B cell (primary cell): ENCODE results near the gene CAPG. TPM values are rescaled to one million over a fixed set of nuclear protein-coding genes. Genes with fewer than 3 reads are reported as not detected.
A peak's percentile ranks its signal among the peaks of the same experiment; 100 is the strongest.

ENCODE experiments used
- ATAC-seq: fragments of 200-7000 bp; cut with Tn5 transposase; one replicate; pipeline ENCODE4 v1.10.0; 2021; ENCODE audit warnings: low read depth, mild to moderate bottlenecking, moderate number of reproducible peaks, moderate library complexity
- CTCF ChIA-PET: fragments of 350-600 bp; sonication (Branson Sonifier 250); formaldehyde crosslinking; loops from one replicate; lab custom pipeline; 2021; ENCODE audit warnings: antibody characterized with exemption, inconsistent platforms; lab: Charles Lee
- POLR2A ChIA-PET: fragments of 350-600 bp; sonication (Branson Sonifier 250); formaldehyde crosslinking; loops from one replicate; lab custom pipeline; 2021; ENCODE audit warnings: antibody characterized with exemption; lab: Charles Lee
- DNase-seq: peaks from one replicate; pipeline ENCODE4 v3.0.0; 2013
- H2AFZ ChIP-seq: 2 replicates; pipeline ENCODE4 v1.6.1; 2012; ENCODE audit warnings: mild to moderate bottlenecking, low read depth, low read length; ENCODE audit not compliant: insufficient read depth, poor library complexity, severe bottlenecking
- H3K27ac ChIP-seq, 2 donors: 1 replicate in 1 of 2; 2 replicates in 1 of 2; pipeline ENCODE4 v1.5.1; 2012 to 2013; ENCODE audit warnings: low read length in 2 of 2, mild to moderate bottlenecking in 2 of 2, moderate library complexity in 1 of 2
- H3K27me3 ChIP-seq, 4 experiments: fragments of 200-600 bp in 1 of 4; sonication (generic) in 1 of 4; replicated peaks in 1 of 4; 1 replicate in 2 of 4; 2 replicates in 2 of 4; pipeline versions ENCODE4 v1.6.1 to v1.7.0; 2013 to 2016; ENCODE audit warnings: low read length in 3 of 4, mild to moderate bottlenecking in 2 of 4, mixed read lengths in 1 of 4, moderate library complexity in 1 of 4; ENCODE audit not compliant: insufficient read depth in 4 of 4, control insufficient read depth in 3 of 4; ENCODE audit errors: control extremely low read depth in 1 of 4
- H3K36me3 ChIP-seq, 2 experiments: replicated peaks in 1 of 2; 1 replicate in 1 of 2; 2 replicates in 1 of 2; pipeline versions ENCODE4 v1.6.1 to v1.7.1; 2013; ENCODE audit warnings: low read length in 1 of 2; ENCODE audit not compliant: insufficient read depth in 2 of 2, control insufficient read depth in 1 of 2; ENCODE audit errors: control extremely low read depth in 1 of 2, extremely low read depth in 1 of 2
- H3K4me1 ChIP-seq, 2 donors: fragments of 200-600 bp in 1 of 2; sonication (generic) in 1 of 2; 1 replicate in 1 of 2; 2 replicates in 1 of 2; pipeline versions ENCODE4 v1.5.1 to v1.6.1; 2013 to 2017; ENCODE audit warnings: low read length in 2 of 2; ENCODE audit not compliant: control insufficient read depth in 2 of 2, insufficient read depth in 2 of 2
- H3K4me2 ChIP-seq: replicated peaks from 2 replicates; pipeline ENCODE3; 2012; ENCODE audit warnings: mild to moderate bottlenecking, low read depth, low read length; ENCODE audit not compliant: poor library complexity, severe bottlenecking
- H3K4me3 ChIP-seq, 5 experiments: fragments of 200-600 bp in 1 of 5; sonication (generic) in 1 of 5; 1 replicate in 3 of 5; 2 replicates in 2 of 5; pipeline versions ENCODE4 v1.5.1 to v1.7.0; 2011 to 2016; ENCODE audit warnings: low read length in 4 of 5, mild to moderate bottlenecking in 4 of 5, low read depth in 2 of 5, control low read depth in 1 of 5, moderate library complexity in 1 of 5; ENCODE audit not compliant: insufficient read depth in 1 of 5; ENCODE audit errors: control extremely low read depth in 1 of 5, extremely low read depth in 1 of 5
- H3K79me2 ChIP-seq: fragments of 200-600 bp; sonication (generic); one replicate; pipeline ENCODE4 v1.6.0; 2016; ENCODE audit warnings: low read length; ENCODE audit not compliant: control insufficient read depth, insufficient read depth
- H3K9ac ChIP-seq: fragments of 200-600 bp; sonication (generic); 2 replicates; pipeline ENCODE4 v1.6.1; 2017; ENCODE audit warnings: mild to moderate bottlenecking, low read length, moderate library complexity
- H3K9me3 ChIP-seq, 3 donors: one replicate each; pipeline versions ENCODE4 v1.6.1 to v1.7.1; 2013; ENCODE audit warnings: low read length in 2 of 3; ENCODE audit not compliant: control insufficient read depth in 2 of 3, insufficient read depth in 1 of 3; ENCODE audit errors: control extremely low read depth in 1 of 3
- H4K20me1 ChIP-seq: 2 replicates; pipeline ENCODE4 v1.6.0; 2012; ENCODE audit warnings: mild to moderate bottlenecking, low read length; ENCODE audit not compliant: insufficient read depth, control insufficient read depth, poor library complexity, severe bottlenecking
- H3K27ac Mint-ChIP-seq: one replicate; pipeline ENCODE4 v1.8.0; 2021; ENCODE audit warnings: mixed read lengths
- H3K27me3 Mint-ChIP-seq: one replicate; pipeline ENCODE4 v1.8.0; 2021; ENCODE audit warnings: mixed read lengths
- H3K4me1 Mint-ChIP-seq: one replicate; pipeline ENCODE4 v1.8.0; 2021; ENCODE audit warnings: mixed read lengths
- H3K4me3 Mint-ChIP-seq: one replicate; pipeline ENCODE4 v1.8.0; 2021; ENCODE audit warnings: mixed read lengths
- H3K9me3 Mint-ChIP-seq: one replicate; pipeline ENCODE4 v1.8.0; 2022; ENCODE audit warnings: mixed read lengths; ENCODE audit not compliant: insufficient read depth
- EZH2 ChIP-seq: IDR thresholded peaks from 2 replicates; pipeline ENCODE4 v1.6.1; 2012; ENCODE audit warnings: borderline replicate concordance, low read depth, mild to moderate bottlenecking, moderate library complexity, low read length; ENCODE audit not compliant: insufficient read depth, poor library complexity, severe bottlenecking
- WGBS: methylation state at CpG from one replicate; pipeline ENCODE4 v1.1.5; 2013; ENCODE audit warnings: missing lambda C conversion rate; ENCODE audit not compliant: insufficient coverage; 5-methylcytosine and 5-hydroxymethylcytosine counted together
- intact Hi-C: fragments of 100-400 bp; cut with micrococcal nuclease; formaldehyde crosslinking; loops from one replicate; pipeline ENCODE4 v1.10.0; 2022
- polyA plus RNA-seq: library from polyadenylated mRNA; depleted of rRNA; stranded (reverse); fragments of >200 nt; gene quantifications from 2 replicates; pipeline ENCODE4 v1.2.3, GENCODE V29; 2012
- total RNA-seq, 2 donors: library from RNA; stranded (reverse); fragments of 120-200 nt in 1 of 2; gene quantifications; 1 replicate in 1 of 2; 2 replicates in 1 of 2; pipeline versions ENCODE4 v1.2.3 to v1.2.4, GENCODE V29; 2013 to 2022
- TF ChIP-seq, protein P1 (sequence below): fragments of 200-600 bp; IDR thresholded peaks from one replicate; pipeline ENCODE4 v1.8.0; 2022; ENCODE audit warnings: antibody characterized with exemption, mild to moderate bottlenecking

The CAPG gene
- total and polyA plus RNA-seq, 2 donors (not counting 1 experiment from before 2014, with no cell fraction given), result 158 to 210 TPM

DNA sequence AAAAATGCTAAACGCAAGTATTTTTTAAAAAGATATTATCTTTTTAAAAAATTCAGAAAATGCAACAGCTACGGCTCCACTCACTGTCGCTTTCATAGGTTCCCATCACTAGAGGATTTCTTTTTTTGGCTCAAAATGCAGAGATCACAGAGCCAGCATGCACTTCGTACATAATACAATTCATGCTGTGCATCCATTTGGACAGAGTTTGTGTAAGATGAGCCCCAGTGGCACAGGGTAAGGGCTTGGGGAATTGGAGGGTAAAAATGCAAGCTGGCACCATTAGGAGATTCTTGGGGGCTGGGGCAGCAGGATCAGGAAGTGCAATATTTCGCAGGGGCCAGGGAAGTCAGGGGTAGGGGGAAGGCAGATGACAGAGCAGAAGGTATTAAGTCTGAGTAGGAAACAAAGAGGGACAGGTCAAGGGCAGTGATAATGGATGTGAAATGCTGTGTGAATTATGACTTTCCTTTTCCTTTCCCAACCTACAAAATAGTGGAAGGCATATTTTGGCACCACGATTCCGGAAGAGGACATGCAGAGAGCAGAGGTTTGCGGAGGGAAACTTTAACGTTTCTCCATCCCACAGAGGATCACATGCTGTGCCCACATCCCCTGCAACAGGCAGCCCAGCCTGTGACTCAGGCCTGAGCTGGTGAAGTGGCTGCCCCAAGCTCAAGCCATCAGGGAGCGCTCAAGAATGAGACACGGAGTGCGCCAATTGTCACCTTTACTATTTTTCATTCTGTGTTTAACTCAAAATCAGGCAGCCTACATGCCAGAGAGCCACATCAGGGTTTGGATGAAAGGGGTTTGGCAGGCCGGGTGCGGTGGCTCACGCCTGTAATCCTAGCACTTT lies 4.7 kb downstream of the CAPG start:
- H3K4me1 Mint-ChIP-seq, result peaks cover 67% of the 10 kb centered on the region
- no peak for TF ChIP-seq EZH2
- TF ChIP-seq, protein P1, sequence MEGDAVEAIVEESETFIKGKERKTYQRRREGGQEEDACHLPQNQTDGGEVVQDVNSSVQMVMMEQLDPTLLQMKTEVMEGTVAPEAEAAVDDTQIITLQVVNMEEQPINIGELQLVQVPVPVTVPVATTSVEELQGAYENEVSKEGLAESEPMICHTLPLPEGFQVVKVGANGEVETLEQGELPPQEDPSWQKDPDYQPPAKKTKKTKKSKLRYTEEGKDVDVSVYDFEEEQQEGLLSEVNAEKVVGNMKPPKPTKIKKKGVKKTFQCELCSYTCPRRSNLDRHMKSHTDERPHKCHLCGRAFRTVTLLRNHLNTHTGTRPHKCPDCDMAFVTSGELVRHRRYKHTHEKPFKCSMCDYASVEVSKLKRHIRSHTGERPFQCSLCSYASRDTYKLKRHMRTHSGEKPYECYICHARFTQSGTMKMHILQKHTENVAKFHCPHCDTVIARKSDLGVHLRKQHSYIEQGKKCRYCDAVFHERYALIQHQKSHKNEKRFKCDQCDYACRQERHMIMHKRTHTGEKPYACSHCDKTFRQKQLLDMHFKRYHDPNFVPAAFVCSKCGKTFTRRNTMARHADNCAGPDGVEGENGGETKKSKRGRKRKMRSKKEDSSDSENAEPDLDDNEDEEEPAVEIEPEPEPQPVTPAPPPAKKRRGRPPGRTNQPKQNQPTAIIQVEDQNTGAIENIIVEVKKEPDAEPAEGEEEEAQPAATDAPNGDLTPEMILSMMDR, result no peak
- Histone ChIP-seq H3K27me3 (no peaks in the 10 kb centered on the region), H3K4me2 (peak overlapping the region; percentile 57), H3K79me2 (peaks cover 55% of the 10 kb centered on the region), H3K9ac (peak overlapping the region; percentile 6), H3K36me3 (peaks cover 3 to 16% of the 10 kb centered on the region in 2 experiments), H3K4me3 (peak overlapping the region in 1 of 5 experiments; percentile 9), H4K20me1 (peaks cover 10% of the 10 kb centered on the region), H3K9me3 (peaks cover 0 to 4% (median 0%) of the 10 kb centered on the region in 3 donors), H2AFZ (peak overlapping the region; percentile 35), H3K27ac (peak overlapping the region in 1 of 2 donors; percentile 15), H3K4me1 (peaks cover 66 to 69% of the 10 kb centered on the region in 2 donors)
- DNase-seq (peak; percentile 43), ATAC-seq (peak; percentile 21)
- no peaks in the 10 kb centered on the region for H3K9me3 Mint-ChIP-seq
- intact Hi-C loops, result loop anchor here (1.0 kb wide), 1 partner anchor 13 kb away; no protein-coding TSS in a partner anchor
- H3K27ac Mint-ChIP-seq, result peak overlapping the region; percentile 87
- no peaks in the 10 kb centered on the region for H3K27me3 Mint-ChIP-seq
- POLR2A ChIA-PET, result interaction anchor here (0.6 to 1.6 kb wide), 2 partner anchors 13 to 78 kb away, joined by 3 to 6 read pairs; partner anchors contain the start of gene SH2D6
- peak overlapping the region; percentile 75 for H3K4me3 Mint-ChIP-seq
- CTCF ChIA-PET, result interaction anchor here (0.9 to 8.7 kb wide), 2 partner anchors 14 kb away, joined by 3 to 45 read pairs; no protein-coding TSS in a partner anchor
- WGBS, result 11% methylated on average over 9 of the region's 15 CpGs
